HG02852 (cell line): Measurements from ENCODE around the gene KSR1.

Experiments
- ATAC-seq: cut with Tn5 transposase; IDR thresholded peaks from one replicate; pipeline ENCODE4 v1.9.1; 2021; ENCODE audit warnings: mild to moderate bottlenecking, moderate library complexity; ENCODE audit not compliant: unreplicated experiment

The KSR1 gene

GRCh38 chr17:27566671-27567562, 110.7 kb downstream of the KSR1 start:
- ATAC-seq = no peak

- ATAC-seq = no peak
These were observed 111.3 kb downstream of the KSR1 start for GRCh38 chr17:27567563-27567859.

- no peak for ATAC-seq
These were observed 112.0 kb downstream of the KSR1 start for GRCh38 chr17:27568216-27568615.

GRCh38 chr17:27568811-27569210, 112.6 kb downstream of the KSR1 start:
- ATAC-seq = no peak

GRCh38 chr17:27569257-27569722, 113.0 kb downstream of the KSR1 start:
- ATAC-seq = no peak

- ATAC-seq = no peak
These were observed 113.8 kb downstream of the KSR1 start for GRCh38 chr17:27569884-27570577.

- no peak for ATAC-seq
These were observed 114.3 kb downstream of the KSR1 start for GRCh38 chr17:27570578-27570914.

GRCh38 chr17:27571563-27572352, 115.5 kb downstream of the KSR1 start:
- no peak for ATAC-seq

GRCh38 chr17:27572665-27573064, 116.4 kb downstream of the KSR1 start:
- ATAC-seq = no peak

GRCh38 chr17:27573548-27573947, 117.3 kb downstream of the KSR1 start:
- no peak for ATAC-seq

- no peak for ATAC-seq
These were observed 117.8 kb downstream of the KSR1 start for GRCh38 chr17:27573971-27574525.

GRCh38 chr17:27575096-27575911, 119.1 kb downstream of the KSR1 start:
- no peak for ATAC-seq

- no peak for ATAC-seq
These were observed 119.6 kb downstream of the KSR1 start for GRCh38 chr17:27575912-27576252.

GRCh38 chr17:27576477-27577083, 120.3 kb downstream of the KSR1 start:
- ATAC-seq = no peak

GRCh38 chr17:27577121-27577761, 121.0 kb downstream of the KSR1 start:
- ATAC-seq = no peak

GRCh38 chr17:27577884-27578717, 121.9 kb downstream of the KSR1 start:
- ATAC-seq = no peak

- peak; percentile 87 for ATAC-seq
These were observed 122.5 kb downstream of the KSR1 start for GRCh38 chr17:27578718-27579085.

- peak; percentile 7 for ATAC-seq
These were observed 123.1 kb downstream of the KSR1 start for GRCh38 chr17:27579304-27579703.

- ATAC-seq = no peak
These were observed 123.7 kb downstream of the KSR1 start for GRCh38 chr17:27579897-27580321.
